Omental fat pad (tissue), 4 donors: ENCODE measurements around the gene LCA5. TPM values are rescaled to one million over a fixed set of nuclear protein-coding genes. Genes with fewer than 3 reads are reported as not detected.

Source experiments
- ATAC-seq: fragments of 150-250 bp; one replicate; pipeline ENCODE4 v1.9.1; 2016; ENCODE audit warnings: mild to moderate bottlenecking, moderate library complexity; ENCODE audit not compliant: low FRiP score
- DNase-seq: peaks from one replicate; pipeline ENCODE4 v3.0.0-alpha.2; 2019; ENCODE audit warnings: low spot score
- CTCF ChIP-seq, 3 donors: fragments of 450-650 bp; IDR thresholded peaks; one replicate each; pipeline ENCODE4 v1.5.1; 2016 to 2017; ENCODE audit warnings: antibody characterized with exemption in 3 of 3, mild to moderate bottlenecking in 3 of 3, moderate library complexity in 2 of 3
- total RNA-seq, 4 donors: library from RNA; depleted of rRNA; stranded (reverse); fragments of >200 nt; gene quantifications; one replicate each; pipeline ENCODE4 v1.1.0, GENCODE V29; 2016

Gene LCA5
- total RNA-seq, 4 donors from 2014 or later, result 3.4 to 9.0 (median 4.9) TPM

GRCh38 chr6:79504372-79504771, 32.9 kb downstream of the LCA5 start:
- no peak for ATAC-seq

GRCh38 chr6:79498842-79499241, 38.4 kb downstream of the LCA5 start:
- ATAC-seq, result no peak
- no peak for TF ChIP-seq CTCF (IDR thresholded peaks at IDR 0.05)
- no peak for DNase-seq

More at GRCh38 chr6:79504372-79504771, 32.9 kb downstream of the LCA5 start:
- no peak for TF ChIP-seq CTCF (IDR thresholded peaks at IDR 0.05)
- DNase-seq, result no peak

GRCh38 chr6:79495246-79495645, 42.0 kb downstream of the LCA5 start:
- no peak for TF ChIP-seq CTCF (IDR thresholded peaks at IDR 0.05)
- ATAC-seq (no peak), DNase-seq (no peak)

GRCh38 chr6:79494841-79495240, 42.4 kb downstream of the LCA5 start:
- no peak for TF ChIP-seq CTCF (IDR thresholded peaks at IDR 0.05)
- DNase-seq (no peak), ATAC-seq (no peak)

GRCh38 chr6:79470728-79471127, 66.5 kb downstream of the LCA5 start:
- TF ChIP-seq CTCF (IDR thresholded peaks at IDR 0.05), result no peak
- DNase-seq, result no peak
- ATAC-seq, result no peak

- ATAC-seq (no peak), DNase-seq (no peak)
- no peak for TF ChIP-seq CTCF (IDR thresholded peaks at IDR 0.05)
These were observed 67.6 kb downstream of the LCA5 start for GRCh38 chr6:79469376-79470246.

GRCh38 chr6:79468587-79468986, 68.6 kb downstream of the LCA5 start:
- ATAC-seq (no peak), DNase-seq (no peak)
- TF ChIP-seq CTCF (IDR thresholded peaks at IDR 0.05), result no peak
